ENCODE data around the gene MUC21. TPM values are rescaled to one million over a fixed set of nuclear protein-coding genes. Genes with fewer than 3 reads are reported as not detected.

Gene MUC21
- total RNA-seq, 1 donor from 2014 or later: not detected

- no peak overlapping the region for H3K27ac Mint-ChIP-seq (ENCODE audit: unreplicated experiment)
- TF ChIP-seq, protein P1, sequence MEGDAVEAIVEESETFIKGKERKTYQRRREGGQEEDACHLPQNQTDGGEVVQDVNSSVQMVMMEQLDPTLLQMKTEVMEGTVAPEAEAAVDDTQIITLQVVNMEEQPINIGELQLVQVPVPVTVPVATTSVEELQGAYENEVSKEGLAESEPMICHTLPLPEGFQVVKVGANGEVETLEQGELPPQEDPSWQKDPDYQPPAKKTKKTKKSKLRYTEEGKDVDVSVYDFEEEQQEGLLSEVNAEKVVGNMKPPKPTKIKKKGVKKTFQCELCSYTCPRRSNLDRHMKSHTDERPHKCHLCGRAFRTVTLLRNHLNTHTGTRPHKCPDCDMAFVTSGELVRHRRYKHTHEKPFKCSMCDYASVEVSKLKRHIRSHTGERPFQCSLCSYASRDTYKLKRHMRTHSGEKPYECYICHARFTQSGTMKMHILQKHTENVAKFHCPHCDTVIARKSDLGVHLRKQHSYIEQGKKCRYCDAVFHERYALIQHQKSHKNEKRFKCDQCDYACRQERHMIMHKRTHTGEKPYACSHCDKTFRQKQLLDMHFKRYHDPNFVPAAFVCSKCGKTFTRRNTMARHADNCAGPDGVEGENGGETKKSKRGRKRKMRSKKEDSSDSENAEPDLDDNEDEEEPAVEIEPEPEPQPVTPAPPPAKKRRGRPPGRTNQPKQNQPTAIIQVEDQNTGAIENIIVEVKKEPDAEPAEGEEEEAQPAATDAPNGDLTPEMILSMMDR (IDR thresholded peaks at IDR 0.05; ENCODE audit: partially characterized antibody, unreplicated experiment): no peak
- H3K27me3 Mint-ChIP-seq (ENCODE audit: unreplicated experiment): no peaks in the 10 kb centered on the region
- no peaks in the 10 kb centered on the region for H3K4me1 Mint-ChIP-seq (ENCODE audit: low read depth, unreplicated experiment)
- no peaks in the 10 kb centered on the region for H3K36me3 Mint-ChIP-seq (ENCODE audit: unreplicated experiment)
- DNase-seq: no peak
- no peaks in the 10 kb centered on the region for H3K9me3 Mint-ChIP-seq (ENCODE audit: unreplicated experiment)
- H3K4me3 Mint-ChIP-seq (ENCODE audit: unreplicated experiment): no peak overlapping the region
Observed at GRCh38 chr6:31005249-31006020, 21.9 kb downstream of the MUC21 start.

GRCh38 chr6:31007694-31008093, 24.2 kb downstream of the MUC21 start:
- TF ChIP-seq, protein P1 (IDR thresholded peaks at IDR 0.05; ENCODE audit: partially characterized antibody, unreplicated experiment): no peak
- Mint-ChIP-seq H3K36me3 (ENCODE audit: unreplicated experiment) (peaks cover 5% of the 10 kb centered on the region), H3K4me1 (ENCODE audit: low read depth, unreplicated experiment) (no peaks in the 10 kb centered on the region), H3K4me3 (ENCODE audit: unreplicated experiment) (no peak overlapping the region), H3K27ac (ENCODE audit: unreplicated experiment) (no peak overlapping the region), H3K27me3 (ENCODE audit: unreplicated experiment) (no peaks in the 10 kb centered on the region), H3K9me3 (ENCODE audit: unreplicated experiment) (no peaks in the 10 kb centered on the region)
- DNase-seq: no peak

- TF ChIP-seq, protein P1 (IDR thresholded peaks at IDR 0.05; ENCODE audit: partially characterized antibody, unreplicated experiment): no peak
- Mint-ChIP-seq H3K4me3 (ENCODE audit: unreplicated experiment) (no peak overlapping the region), H3K27me3 (ENCODE audit: unreplicated experiment) (no peaks in the 10 kb centered on the region), H3K9me3 (ENCODE audit: unreplicated experiment) (no peaks in the 10 kb centered on the region), H3K27ac (ENCODE audit: unreplicated experiment) (no peak overlapping the region), H3K4me1 (ENCODE audit: low read depth, unreplicated experiment) (no peaks in the 10 kb centered on the region), H3K36me3 (ENCODE audit: unreplicated experiment) (peaks cover 5% of the 10 kb centered on the region)
- DNase-seq: no peak
Observed at GRCh38 chr6:31008165-31008564, 24.6 kb downstream of the MUC21 start.

- DNase-seq: no peak
- H3K4me3 Mint-ChIP-seq (ENCODE audit: unreplicated experiment): no peak overlapping the region
- TF ChIP-seq, protein P1 (IDR thresholded peaks at IDR 0.05; ENCODE audit: partially characterized antibody, unreplicated experiment): no peak
- peaks cover 12% of the 10 kb centered on the region for H3K36me3 Mint-ChIP-seq (ENCODE audit: unreplicated experiment)
- no peaks in the 10 kb centered on the region for H3K9me3 Mint-ChIP-seq (ENCODE audit: unreplicated experiment)
- no peak overlapping the region for H3K27ac Mint-ChIP-seq (ENCODE audit: unreplicated experiment)
- H3K4me1 Mint-ChIP-seq (ENCODE audit: low read depth, unreplicated experiment): no peaks in the 10 kb centered on the region
- H3K27me3 Mint-ChIP-seq (ENCODE audit: unreplicated experiment): peaks cover 3% of the 10 kb centered on the region
Observed at GRCh38 chr6:31009731-31010130, 26.2 kb downstream of the MUC21 start.

GRCh38 chr6:31010393-31011060, 27.0 kb downstream of the MUC21 start, which contains the start of gene MUC22:
TSS of gene MUC22 (plus strand) at chr6:31010474. CDS start at chr6:31010707, 233 bp downstream.
- TF ChIP-seq, protein P1 (IDR thresholded peaks at IDR 0.05; ENCODE audit: partially characterized antibody, unreplicated experiment): no peak
- Mint-ChIP-seq H3K36me3 (ENCODE audit: unreplicated experiment) (peaks cover 12% of the 10 kb centered on the region), H3K4me3 (ENCODE audit: unreplicated experiment) (no peak within 1 kb of the TSS), H3K9me3 (ENCODE audit: unreplicated experiment) (no peaks in the 10 kb centered on the region), H3K27me3 (ENCODE audit: unreplicated experiment) (peaks cover 3% of the 10 kb centered on the region), H3K27ac (ENCODE audit: unreplicated experiment) (no peak within 1 kb of the TSS), H3K4me1 (ENCODE audit: low read depth, unreplicated experiment) (no peaks in the 10 kb centered on the region)
- DNase-seq: no peak
